WTC11 (cell line): ENCODE data around the gene ERAP2. TPM values are rescaled to one million over a fixed set of nuclear protein-coding genes. Genes with fewer than 3 reads are reported as not detected.

Experiments used
- ATAC-seq: fragments of 200-7000 bp; cut with Tn5 transposase; 2 replicates; pipeline ENCODE4 v1.10.0; 2021; ENCODE audit warnings: mild to moderate bottlenecking, moderate library complexity
- CTCF ChIA-PET: fragments of 300-600 bp; sonication (Branson Sonifier 250); formaldehyde crosslinking; loops from one replicate; lab custom pipeline; 2021; ENCODE audit warnings: antibody characterized with exemption; lab: Charles Lee
- POLR2A ChIA-PET: fragments of 350-600 bp; sonication (Branson Sonifier 250); formaldehyde crosslinking; loops from one replicate; lab custom pipeline; 2021; ENCODE audit warnings: antibody characterized with exemption; lab: Charles Lee
- DNase-seq: peaks from one replicate; pipeline ENCODE4 v3.0.0; 2021; ENCODE audit warnings: low spot score
- H3K27ac Mint-ChIP-seq: 2 replicates; pipeline ENCODE4 v1.8.0; 2021; ENCODE audit warnings: mixed read lengths
- H3K27me3 Mint-ChIP-seq: 2 replicates; pipeline ENCODE4 v1.8.0; 2021; ENCODE audit warnings: low read depth, mild to moderate bottlenecking, moderate library complexity, mixed read lengths
- H3K36me3 Mint-ChIP-seq: 2 replicates; pipeline ENCODE4 v1.8.0; 2021; ENCODE audit warnings: mixed read lengths
- H3K4me1 Mint-ChIP-seq: 2 replicates; pipeline ENCODE4 v1.8.0; 2022; ENCODE audit warnings: mixed read lengths
- H3K4me3 Mint-ChIP-seq: 2 replicates; pipeline ENCODE4 v1.8.0; 2021; ENCODE audit warnings: mild to moderate bottlenecking, moderate library complexity, mixed read lengths
- H3K9me3 Mint-ChIP-seq: 2 replicates; pipeline ENCODE4 v1.8.0; 2021; ENCODE audit warnings: mixed read lengths
- ELF4 ChIP-seq: sonication (generic); formaldehyde crosslinking; IDR thresholded peaks from 2 replicates; pipeline ENCODE4 v1.8.1; 2022; ENCODE audit warnings: low read depth, mild to moderate bottlenecking, moderate library complexity, missing genetic modification reagents
- GRHL2 ChIP-seq: fragments of 250-450 bp; sonication (Bioruptor Pico); IDR thresholded peaks from 2 replicates; pipeline ENCODE4 v1.8.0; 2022; ENCODE audit warnings: mild to moderate bottlenecking, moderate library complexity; ENCODE audit not compliant: insufficient replicate concordance, severe bottlenecking
- NFYB ChIP-seq: sonication (generic); formaldehyde crosslinking; conservative IDR thresholded peaks from 2 replicates; pipeline ENCODE4 v1.8.0; 2022; ENCODE audit warnings: low read depth, missing genetic modification reagents
- NR1H2 ChIP-seq: sonication (generic); formaldehyde crosslinking; IDR thresholded peaks from 2 replicates; pipeline ENCODE4 v1.9.0; 2021; ENCODE audit warnings: mild to moderate bottlenecking, moderate library complexity, missing genetic modification reagents
- RORB ChIP-seq: fragments of 250-450 bp; sonication (Bioruptor Pico); IDR thresholded peaks from 2 replicates; pipeline ENCODE4 v1.9.0; 2021; ENCODE audit warnings: mild to moderate bottlenecking
- SMAD3 ChIP-seq: sonication (generic); formaldehyde crosslinking; IDR thresholded peaks from 2 replicates; pipeline ENCODE4 v1.8.0; 2022; ENCODE audit warnings: missing genetic modification reagents, mild to moderate bottlenecking, borderline replicate concordance
- SMAD4 ChIP-seq: sonication (generic); formaldehyde crosslinking; IDR thresholded peaks from 2 replicates; pipeline ENCODE4 v1.8.0; 2022; ENCODE audit warnings: mild to moderate bottlenecking, missing genetic modification reagents
- total RNA-seq: library from RNA; stranded (reverse); gene quantifications from 3 replicates; pipeline ENCODE4 v1.2.3, GENCODE V29; 2021
- TF ChIP-seq, protein P1 (sequence below): sonication (generic); formaldehyde crosslinking; IDR thresholded peaks from 2 replicates; pipeline ENCODE4 v1.8.1; 2023; ENCODE audit warnings: mild to moderate bottlenecking, missing genetic modification reagents, moderate library complexity
- TF ChIP-seq, protein P2 (sequence below): fragments of 250-450 bp; sonication (Bioruptor Pico); IDR thresholded peaks from 2 replicates; pipeline ENCODE4 v1.9.0; 2021; ENCODE audit warnings: mild to moderate bottlenecking
- TF ChIP-seq, protein P3 (sequence below): sonication (generic); formaldehyde crosslinking; IDR thresholded peaks from 2 replicates; pipeline ENCODE4 v1.8.1; 2023; ENCODE audit warnings: mild to moderate bottlenecking, missing genetic modification reagents, moderate library complexity
- TF ChIP-seq, protein P4 (sequence below): sonication (generic); formaldehyde crosslinking; IDR thresholded peaks from 2 replicates; pipeline ENCODE4 v1.8.0; 2022; ENCODE audit warnings: missing genetic modification reagents
- TF ChIP-seq, protein P5 (sequence below): fragments of 200-600 bp; IDR thresholded peaks from 2 replicates; pipeline ENCODE4 v1.8.0; 2022; ENCODE audit warnings: antibody characterized with exemption
- TF ChIP-seq, protein P6 (sequence below): sonication (generic); formaldehyde crosslinking; IDR thresholded peaks from 2 replicates; pipeline ENCODE4 v1.8.1; 2022; ENCODE audit warnings: low read depth, mild to moderate bottlenecking, moderate library complexity, missing genetic modification reagents, borderline replicate concordance
- TF ChIP-seq, protein P7 (sequence below): sonication (generic); formaldehyde crosslinking; IDR thresholded peaks from 2 replicates; pipeline ENCODE4 v1.8.1; 2023; ENCODE audit warnings: mild to moderate bottlenecking, missing genetic modification reagents, borderline replicate concordance
- TF ChIP-seq, protein P8 (sequence below): sonication (generic); formaldehyde crosslinking; IDR thresholded peaks from 2 replicates; pipeline ENCODE4 v1.8.1; 2023; ENCODE audit warnings: mild to moderate bottlenecking, missing genetic modification reagents
- TF ChIP-seq, protein P9 (sequence below): fragments of 250-450 bp; sonication (Bioruptor Pico); IDR thresholded peaks from 2 replicates; pipeline ENCODE4 v1.8.0; 2021; ENCODE audit warnings: mild to moderate bottlenecking

Gene ERAP2
- total RNA-seq, 1 experiment from 2014 or later, result 0.13 TPM

DNA sequence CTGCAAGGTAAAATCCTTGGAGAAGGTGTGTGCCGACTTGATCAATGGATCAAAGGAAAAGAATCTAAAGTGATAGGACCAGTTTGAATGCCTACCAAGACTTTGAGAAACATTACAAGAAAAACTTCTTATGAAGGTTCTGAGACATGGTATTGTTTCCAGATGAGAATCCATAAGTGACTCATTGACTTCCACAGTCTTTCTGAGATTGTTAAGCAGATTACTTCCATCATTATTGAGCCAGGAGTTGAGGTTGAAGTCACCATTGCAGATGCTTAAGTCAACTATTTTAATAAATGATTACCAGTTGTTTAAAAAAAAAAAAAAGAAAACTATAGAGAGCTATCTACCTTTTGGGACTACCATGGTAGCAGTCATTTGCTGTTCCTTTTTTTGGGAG, 66.6 kb downstream of the ERAP2 start (continued):
- no peak for TF ChIP-seq RORB (CRISPR knock-in tag)
- no peak for TF ChIP-seq GRHL2 (CRISPR knock-in tag)
- TF ChIP-seq, protein P1, sequence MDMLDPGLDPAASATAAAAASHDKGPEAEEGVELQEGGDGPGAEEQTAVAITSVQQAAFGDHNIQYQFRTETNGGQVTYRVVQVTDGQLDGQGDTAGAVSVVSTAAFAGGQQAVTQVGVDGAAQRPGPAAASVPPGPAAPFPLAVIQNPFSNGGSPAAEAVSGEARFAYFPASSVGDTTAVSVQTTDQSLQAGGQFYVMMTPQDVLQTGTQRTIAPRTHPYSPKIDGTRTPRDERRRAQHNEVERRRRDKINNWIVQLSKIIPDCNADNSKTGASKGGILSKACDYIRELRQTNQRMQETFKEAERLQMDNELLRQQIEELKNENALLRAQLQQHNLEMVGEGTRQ (CRISPR knock-in tag), result no peak
- TF ChIP-seq, protein P2, sequence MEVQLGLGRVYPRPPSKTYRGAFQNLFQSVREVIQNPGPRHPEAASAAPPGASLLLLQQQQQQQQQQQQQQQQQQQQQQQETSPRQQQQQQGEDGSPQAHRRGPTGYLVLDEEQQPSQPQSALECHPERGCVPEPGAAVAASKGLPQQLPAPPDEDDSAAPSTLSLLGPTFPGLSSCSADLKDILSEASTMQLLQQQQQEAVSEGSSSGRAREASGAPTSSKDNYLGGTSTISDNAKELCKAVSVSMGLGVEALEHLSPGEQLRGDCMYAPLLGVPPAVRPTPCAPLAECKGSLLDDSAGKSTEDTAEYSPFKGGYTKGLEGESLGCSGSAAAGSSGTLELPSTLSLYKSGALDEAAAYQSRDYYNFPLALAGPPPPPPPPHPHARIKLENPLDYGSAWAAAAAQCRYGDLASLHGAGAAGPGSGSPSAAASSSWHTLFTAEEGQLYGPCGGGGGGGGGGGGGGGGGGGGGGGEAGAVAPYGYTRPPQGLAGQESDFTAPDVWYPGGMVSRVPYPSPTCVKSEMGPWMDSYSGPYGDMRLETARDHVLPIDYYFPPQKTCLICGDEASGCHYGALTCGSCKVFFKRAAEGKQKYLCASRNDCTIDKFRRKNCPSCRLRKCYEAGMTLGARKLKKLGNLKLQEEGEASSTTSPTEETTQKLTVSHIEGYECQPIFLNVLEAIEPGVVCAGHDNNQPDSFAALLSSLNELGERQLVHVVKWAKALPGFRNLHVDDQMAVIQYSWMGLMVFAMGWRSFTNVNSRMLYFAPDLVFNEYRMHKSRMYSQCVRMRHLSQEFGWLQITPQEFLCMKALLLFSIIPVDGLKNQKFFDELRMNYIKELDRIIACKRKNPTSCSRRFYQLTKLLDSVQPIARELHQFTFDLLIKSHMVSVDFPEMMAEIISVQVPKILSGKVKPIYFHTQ, result no peak
- TF ChIP-seq, protein P3, sequence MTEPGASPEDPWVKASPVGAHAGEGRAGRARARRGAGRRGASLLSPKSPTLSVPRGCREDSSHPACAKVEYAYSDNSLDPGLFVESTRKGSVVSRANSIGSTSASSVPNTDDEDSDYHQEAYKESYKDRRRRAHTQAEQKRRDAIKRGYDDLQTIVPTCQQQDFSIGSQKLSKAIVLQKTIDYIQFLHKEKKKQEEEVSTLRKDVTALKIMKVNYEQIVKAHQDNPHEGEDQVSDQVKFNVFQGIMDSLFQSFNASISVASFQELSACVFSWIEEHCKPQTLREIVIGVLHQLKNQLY (CRISPR knock-in tag), result no peak

DNA sequence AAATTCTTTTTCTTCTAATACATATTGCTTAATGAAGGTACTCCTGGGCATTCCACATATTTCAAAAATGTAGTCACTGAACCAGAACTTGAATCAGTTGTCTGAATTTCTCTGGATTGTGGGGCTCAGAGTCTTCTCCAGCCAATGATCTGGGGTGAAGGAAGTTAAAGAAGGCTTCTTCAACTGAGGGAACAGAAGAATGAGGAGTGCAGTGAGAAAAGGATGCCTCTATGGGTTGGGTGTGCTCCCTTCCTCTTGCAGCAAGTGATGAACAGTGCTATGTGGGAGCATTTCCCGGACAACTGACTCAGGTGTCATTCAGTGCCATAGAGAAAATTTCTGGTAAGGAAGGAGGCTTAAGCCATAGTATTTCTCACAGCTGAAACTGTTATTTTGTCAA, 67.5 kb downstream of the ERAP2 start:
- DNase-seq, result no peak
- CTCF ChIA-PET, result no interaction called here
- H3K36me3 Mint-ChIP-seq, result no peaks in the 10 kb centered on the region
- H3K27me3 Mint-ChIP-seq, result no peaks in the 10 kb centered on the region
- H3K4me1 Mint-ChIP-seq, result peaks cover 11% of the 10 kb centered on the region
- POLR2A ChIA-PET, result no interaction called here
- ATAC-seq, result no peak
- no peak overlapping the region for H3K4me3 Mint-ChIP-seq
- H3K27ac Mint-ChIP-seq, result peak overlapping the region; percentile 54; the same call in 1 of the 2 replicates
- no peaks in the 10 kb centered on the region for H3K9me3 Mint-ChIP-seq
- TF ChIP-seq ELF4 (CRISPR knock-in tag) (no peak), SMAD4 (no peak), NR1H2 (no peak), NFYB (CRISPR knock-in tag) (no peak), SMAD3 (CRISPR knock-in tag) (no peak)
- TF ChIP-seq, protein P4, sequence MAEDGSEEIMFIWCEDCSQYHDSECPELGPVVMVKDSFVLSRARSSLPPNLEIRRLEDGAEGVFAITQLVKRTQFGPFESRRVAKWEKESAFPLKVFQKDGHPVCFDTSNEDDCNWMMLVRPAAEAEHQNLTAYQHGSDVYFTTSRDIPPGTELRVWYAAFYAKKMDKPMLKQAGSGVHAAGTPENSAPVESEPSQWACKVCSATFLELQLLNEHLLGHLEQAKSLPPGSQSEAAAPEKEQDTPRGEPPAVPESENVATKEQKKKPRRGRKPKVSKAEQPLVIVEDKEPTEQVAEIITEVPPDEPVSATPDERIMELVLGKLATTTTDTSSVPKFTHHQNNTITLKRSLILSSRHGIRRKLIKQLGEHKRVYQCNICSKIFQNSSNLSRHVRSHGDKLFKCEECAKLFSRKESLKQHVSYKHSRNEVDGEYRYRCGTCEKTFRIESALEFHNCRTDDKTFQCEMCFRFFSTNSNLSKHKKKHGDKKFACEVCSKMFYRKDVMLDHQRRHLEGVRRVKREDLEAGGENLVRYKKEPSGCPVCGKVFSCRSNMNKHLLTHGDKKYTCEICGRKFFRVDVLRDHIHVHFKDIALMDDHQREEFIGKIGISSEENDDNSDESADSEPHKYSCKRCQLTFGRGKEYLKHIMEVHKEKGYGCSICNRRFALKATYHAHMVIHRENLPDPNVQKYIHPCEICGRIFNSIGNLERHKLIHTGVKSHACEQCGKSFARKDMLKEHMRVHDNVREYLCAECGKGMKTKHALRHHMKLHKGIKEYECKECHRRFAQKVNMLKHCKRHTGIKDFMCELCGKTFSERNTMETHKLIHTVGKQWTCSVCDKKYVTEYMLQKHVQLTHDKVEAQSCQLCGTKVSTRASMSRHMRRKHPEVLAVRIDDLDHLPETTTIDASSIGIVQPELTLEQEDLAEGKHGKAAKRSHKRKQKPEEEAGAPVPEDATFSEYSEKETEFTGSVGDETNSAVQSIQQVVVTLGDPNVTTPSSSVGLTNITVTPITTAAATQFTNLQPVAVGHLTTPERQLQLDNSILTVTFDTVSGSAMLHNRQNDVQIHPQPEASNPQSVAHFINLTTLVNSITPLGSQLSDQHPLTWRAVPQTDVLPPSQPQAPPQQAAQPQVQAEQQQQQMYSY, result no peak
- TF ChIP-seq, protein P5, sequence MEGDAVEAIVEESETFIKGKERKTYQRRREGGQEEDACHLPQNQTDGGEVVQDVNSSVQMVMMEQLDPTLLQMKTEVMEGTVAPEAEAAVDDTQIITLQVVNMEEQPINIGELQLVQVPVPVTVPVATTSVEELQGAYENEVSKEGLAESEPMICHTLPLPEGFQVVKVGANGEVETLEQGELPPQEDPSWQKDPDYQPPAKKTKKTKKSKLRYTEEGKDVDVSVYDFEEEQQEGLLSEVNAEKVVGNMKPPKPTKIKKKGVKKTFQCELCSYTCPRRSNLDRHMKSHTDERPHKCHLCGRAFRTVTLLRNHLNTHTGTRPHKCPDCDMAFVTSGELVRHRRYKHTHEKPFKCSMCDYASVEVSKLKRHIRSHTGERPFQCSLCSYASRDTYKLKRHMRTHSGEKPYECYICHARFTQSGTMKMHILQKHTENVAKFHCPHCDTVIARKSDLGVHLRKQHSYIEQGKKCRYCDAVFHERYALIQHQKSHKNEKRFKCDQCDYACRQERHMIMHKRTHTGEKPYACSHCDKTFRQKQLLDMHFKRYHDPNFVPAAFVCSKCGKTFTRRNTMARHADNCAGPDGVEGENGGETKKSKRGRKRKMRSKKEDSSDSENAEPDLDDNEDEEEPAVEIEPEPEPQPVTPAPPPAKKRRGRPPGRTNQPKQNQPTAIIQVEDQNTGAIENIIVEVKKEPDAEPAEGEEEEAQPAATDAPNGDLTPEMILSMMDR, result no peak
- TF ChIP-seq, protein P6, sequence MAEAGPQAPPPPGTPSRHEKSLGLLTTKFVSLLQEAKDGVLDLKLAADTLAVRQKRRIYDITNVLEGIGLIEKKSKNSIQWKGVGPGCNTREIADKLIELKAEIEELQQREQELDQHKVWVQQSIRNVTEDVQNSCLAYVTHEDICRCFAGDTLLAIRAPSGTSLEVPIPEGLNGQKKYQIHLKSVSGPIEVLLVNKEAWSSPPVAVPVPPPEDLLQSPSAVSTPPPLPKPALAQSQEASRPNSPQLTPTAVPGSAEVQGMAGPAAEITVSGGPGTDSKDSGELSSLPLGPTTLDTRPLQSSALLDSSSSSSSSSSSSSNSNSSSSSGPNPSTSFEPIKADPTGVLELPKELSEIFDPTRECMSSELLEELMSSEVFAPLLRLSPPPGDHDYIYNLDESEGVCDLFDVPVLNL, result no peak
- TF ChIP-seq, protein P7, sequence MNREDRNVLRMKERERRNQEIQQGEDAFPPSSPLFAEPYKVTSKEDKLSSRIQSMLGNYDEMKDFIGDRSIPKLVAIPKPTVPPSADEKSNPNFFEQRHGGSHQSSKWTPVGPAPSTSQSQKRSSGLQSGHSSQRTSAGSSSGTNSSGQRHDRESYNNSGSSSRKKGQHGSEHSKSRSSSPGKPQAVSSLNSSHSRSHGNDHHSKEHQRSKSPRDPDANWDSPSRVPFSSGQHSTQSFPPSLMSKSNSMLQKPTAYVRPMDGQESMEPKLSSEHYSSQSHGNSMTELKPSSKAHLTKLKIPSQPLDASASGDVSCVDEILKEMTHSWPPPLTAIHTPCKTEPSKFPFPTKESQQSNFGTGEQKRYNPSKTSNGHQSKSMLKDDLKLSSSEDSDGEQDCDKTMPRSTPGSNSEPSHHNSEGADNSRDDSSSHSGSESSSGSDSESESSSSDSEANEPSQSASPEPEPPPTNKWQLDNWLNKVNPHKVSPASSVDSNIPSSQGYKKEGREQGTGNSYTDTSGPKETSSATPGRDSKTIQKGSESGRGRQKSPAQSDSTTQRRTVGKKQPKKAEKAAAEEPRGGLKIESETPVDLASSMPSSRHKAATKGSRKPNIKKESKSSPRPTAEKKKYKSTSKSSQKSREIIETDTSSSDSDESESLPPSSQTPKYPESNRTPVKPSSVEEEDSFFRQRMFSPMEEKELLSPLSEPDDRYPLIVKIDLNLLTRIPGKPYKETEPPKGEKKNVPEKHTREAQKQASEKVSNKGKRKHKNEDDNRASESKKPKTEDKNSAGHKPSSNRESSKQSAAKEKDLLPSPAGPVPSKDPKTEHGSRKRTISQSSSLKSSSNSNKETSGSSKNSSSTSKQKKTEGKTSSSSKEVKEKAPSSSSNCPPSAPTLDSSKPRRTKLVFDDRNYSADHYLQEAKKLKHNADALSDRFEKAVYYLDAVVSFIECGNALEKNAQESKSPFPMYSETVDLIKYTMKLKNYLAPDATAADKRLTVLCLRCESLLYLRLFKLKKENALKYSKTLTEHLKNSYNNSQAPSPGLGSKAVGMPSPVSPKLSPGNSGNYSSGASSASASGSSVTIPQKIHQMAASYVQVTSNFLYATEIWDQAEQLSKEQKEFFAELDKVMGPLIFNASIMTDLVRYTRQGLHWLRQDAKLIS (CRISPR knock-in tag), result no peak
- TF ChIP-seq, protein P8, sequence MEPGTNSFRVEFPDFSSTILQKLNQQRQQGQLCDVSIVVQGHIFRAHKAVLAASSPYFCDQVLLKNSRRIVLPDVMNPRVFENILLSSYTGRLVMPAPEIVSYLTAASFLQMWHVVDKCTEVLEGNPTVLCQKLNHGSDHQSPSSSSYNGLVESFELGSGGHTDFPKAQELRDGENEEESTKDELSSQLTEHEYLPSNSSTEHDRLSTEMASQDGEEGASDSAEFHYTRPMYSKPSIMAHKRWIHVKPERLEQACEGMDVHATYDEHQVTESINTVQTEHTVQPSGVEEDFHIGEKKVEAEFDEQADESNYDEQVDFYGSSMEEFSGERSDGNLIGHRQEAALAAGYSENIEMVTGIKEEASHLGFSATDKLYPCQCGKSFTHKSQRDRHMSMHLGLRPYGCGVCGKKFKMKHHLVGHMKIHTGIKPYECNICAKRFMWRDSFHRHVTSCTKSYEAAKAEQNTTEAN (CRISPR knock-in tag), result no peak
- TF ChIP-seq, protein P9, sequence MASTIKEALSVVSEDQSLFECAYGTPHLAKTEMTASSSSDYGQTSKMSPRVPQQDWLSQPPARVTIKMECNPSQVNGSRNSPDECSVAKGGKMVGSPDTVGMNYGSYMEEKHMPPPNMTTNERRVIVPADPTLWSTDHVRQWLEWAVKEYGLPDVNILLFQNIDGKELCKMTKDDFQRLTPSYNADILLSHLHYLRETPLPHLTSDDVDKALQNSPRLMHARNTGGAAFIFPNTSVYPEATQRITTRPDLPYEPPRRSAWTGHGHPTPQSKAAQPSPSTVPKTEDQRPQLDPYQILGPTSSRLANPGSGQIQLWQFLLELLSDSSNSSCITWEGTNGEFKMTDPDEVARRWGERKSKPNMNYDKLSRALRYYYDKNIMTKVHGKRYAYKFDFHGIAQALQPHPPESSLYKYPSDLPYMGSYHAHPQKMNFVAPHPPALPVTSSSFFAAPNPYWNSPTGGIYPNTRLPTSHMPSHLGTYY, result no peak
